Caco-2 (cell line): ENCODE measurements around the gene SPINK2. TPM values are rescaled to one million over a fixed set of nuclear protein-coding genes. Genes with fewer than 3 reads are reported as not detected.

ENCODE experiments used
- BruUV-seq: library from RNA; stranded (reverse); fragments of 400-500 nt; replicated peaks from 2 replicates; lab custom pipeline; 2021; lab: Mats Ljungman, UMichigan
- CTCF ChIA-PET: fragments of 300-600 bp; sonication (Branson Sonifier 250); formaldehyde crosslinking; loops from one replicate; lab custom pipeline; 2022; ENCODE audit warnings: antibody characterized with exemption; lab: Charles Lee
- POLR2A ChIA-PET: fragments of 300-600 bp; sonication (Branson Sonifier 250); formaldehyde crosslinking; loops from one replicate; lab custom pipeline; 2022; ENCODE audit warnings: antibody characterized with exemption; lab: Charles Lee
- DNase-seq, 2 experiments: peaks; one replicate each; pipeline versions ENCODE4 v3.0.0 to v3.0.0-alpha.2; 2020 to 2022
- H3K27me3 ChIP-seq: replicated peaks from 2 replicates; pipeline ENCODE4 v1.6.0; 2011; ENCODE audit warnings: low read length; ENCODE audit not compliant: control insufficient read depth, insufficient read depth
- H3K36me3 ChIP-seq: 2 replicates; pipeline ENCODE4 v1.5.1; 2011; ENCODE audit warnings: low read length; ENCODE audit not compliant: control insufficient read depth, insufficient read depth
- H3K4me1 ChIP-seq: fragments of 250-450 bp; sonication (Bioruptor Pico); 2 replicates; pipeline ENCODE4 v1.5.1; 2020; ENCODE audit warnings: mild to moderate bottlenecking
- H3K4me3 ChIP-seq: 2 replicates; pipeline ENCODE4 v1.5.1; 2011; ENCODE audit warnings: low read depth, mild to moderate bottlenecking, control low read depth, low read length
- H3K9me3 ChIP-seq: fragments of 250-450 bp; sonication (Bioruptor Pico); 2 replicates; pipeline ENCODE4 v1.5.1; 2020; ENCODE audit warnings: mild to moderate bottlenecking, moderate library complexity
- H3K27ac Mint-ChIP-seq: one replicate; pipeline ENCODE4 v1.8.0; 2022; ENCODE audit warnings: mixed read lengths; ENCODE audit not compliant: unreplicated experiment
- H3K27me3 Mint-ChIP-seq: one replicate; pipeline ENCODE4 v1.8.0; 2022; ENCODE audit warnings: mixed read lengths; ENCODE audit not compliant: insufficient read depth, unreplicated experiment
- H3K36me3 Mint-ChIP-seq: one replicate; pipeline ENCODE4 v1.8.0; 2022; ENCODE audit warnings: mild to moderate bottlenecking, mixed read lengths; ENCODE audit not compliant: insufficient read depth, unreplicated experiment
- H3K4me1 Mint-ChIP-seq: one replicate; pipeline ENCODE4 v1.8.0; 2022; ENCODE audit warnings: low read depth, mixed read lengths; ENCODE audit not compliant: unreplicated experiment
- H3K4me3 Mint-ChIP-seq: one replicate; pipeline ENCODE4 v1.8.0; 2022; ENCODE audit warnings: mild to moderate bottlenecking, moderate library complexity, mixed read lengths; ENCODE audit not compliant: unreplicated experiment
- H3K9me3 Mint-ChIP-seq: one replicate; pipeline ENCODE4 v1.8.0; 2022; ENCODE audit warnings: mixed read lengths; ENCODE audit not compliant: unreplicated experiment
- intact Hi-C: fragments of 100-400 bp; cut with micrococcal nuclease; formaldehyde crosslinking; loops from one replicate; pipeline ENCODE4 v1.10.0; 2022; ENCODE audit not compliant: unreplicated experiment
- total RNA-seq: library from RNA; stranded (reverse); gene quantifications from 2 replicates; pipeline ENCODE4 v1.2.3, GENCODE V29; 2022
- TF ChIP-seq, protein P1 (sequence below), 2 experiments: fragments of 200-600 bp in 1 of 2; IDR thresholded peaks; 1 replicate in 1 of 2; 2 replicates in 1 of 2; pipeline versions ENCODE4 v1.5.1 to v1.8.0; 2011 to 2022; ENCODE audit warnings: antibody characterized with exemption in 1 of 2, control low read depth in 1 of 2, inconsistent platforms in 1 of 2, low read depth in 1 of 2, low read length in 1 of 2, mild to moderate bottlenecking in 1 of 2, moderate library complexity in 1 of 2; ENCODE audit not compliant: insufficient read depth in 1 of 2, severe bottlenecking in 1 of 2, unreplicated experiment in 1 of 2

The SPINK2 gene
- total RNA-seq, 1 experiment from 2014 or later = not detected

- CTCF ChIA-PET = interaction anchor here (0.9 to 1.4 kb wide), 2 partner anchors 13 to 50 kb away, joined by 3 to 4 read pairs; no protein-coding TSS in a partner anchor
- Mint-ChIP-seq H3K4me1 (peaks cover 21% of the 10 kb centered on the region), H3K4me3 (peak overlapping the region; percentile 22), H3K27me3 (no peaks in the 10 kb centered on the region), H3K9me3 (no peaks in the 10 kb centered on the region), H3K36me3 (no peaks in the 10 kb centered on the region), H3K27ac (no peak overlapping the region)
- Histone ChIP-seq H3K27me3 (no peaks in the 10 kb centered on the region), H3K36me3 (no peaks in the 10 kb centered on the region), H3K4me3 (no peak overlapping the region), H3K4me1 (peaks cover 10% of the 10 kb centered on the region; the same call in 1 of the 2 replicates), H3K9me3 (no peaks in the 10 kb centered on the region)
- no TSS peak for BruUV-seq
- POLR2A ChIA-PET = interaction anchor here (0.8 kb wide), 1 partner anchor 10 kb away, joined by 4 read pairs; no protein-coding TSS in a partner anchor
- DNase-seq = peak; percentile 31 to 50
- intact Hi-C loops = loop anchor here (2.0 kb wide), 1 partner anchor 44 kb away; no protein-coding TSS in a partner anchor
- TF ChIP-seq, protein P1, sequence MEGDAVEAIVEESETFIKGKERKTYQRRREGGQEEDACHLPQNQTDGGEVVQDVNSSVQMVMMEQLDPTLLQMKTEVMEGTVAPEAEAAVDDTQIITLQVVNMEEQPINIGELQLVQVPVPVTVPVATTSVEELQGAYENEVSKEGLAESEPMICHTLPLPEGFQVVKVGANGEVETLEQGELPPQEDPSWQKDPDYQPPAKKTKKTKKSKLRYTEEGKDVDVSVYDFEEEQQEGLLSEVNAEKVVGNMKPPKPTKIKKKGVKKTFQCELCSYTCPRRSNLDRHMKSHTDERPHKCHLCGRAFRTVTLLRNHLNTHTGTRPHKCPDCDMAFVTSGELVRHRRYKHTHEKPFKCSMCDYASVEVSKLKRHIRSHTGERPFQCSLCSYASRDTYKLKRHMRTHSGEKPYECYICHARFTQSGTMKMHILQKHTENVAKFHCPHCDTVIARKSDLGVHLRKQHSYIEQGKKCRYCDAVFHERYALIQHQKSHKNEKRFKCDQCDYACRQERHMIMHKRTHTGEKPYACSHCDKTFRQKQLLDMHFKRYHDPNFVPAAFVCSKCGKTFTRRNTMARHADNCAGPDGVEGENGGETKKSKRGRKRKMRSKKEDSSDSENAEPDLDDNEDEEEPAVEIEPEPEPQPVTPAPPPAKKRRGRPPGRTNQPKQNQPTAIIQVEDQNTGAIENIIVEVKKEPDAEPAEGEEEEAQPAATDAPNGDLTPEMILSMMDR (IDR thresholded peaks at IDR 0.05; ENCODE audit: insufficient read depth in 1 of 2, low read depth in 1 of 2, low read length in 1 of 2, severe bottlenecking in 1 of 2, unreplicated experiment in 1 of 2) = no peak
Measured at GRCh38 chr4:56786955-56787354, 34.5 kb downstream of the SPINK2 start.

GRCh38 chr4:56783986-56784385 lies 37.5 kb downstream of the SPINK2 start:
- H3K27ac Mint-ChIP-seq = no peak overlapping the region
- CTCF ChIA-PET = no interaction called here
- Histone ChIP-seq H3K9me3 (no peaks in the 10 kb centered on the region), H3K27me3 (no peaks in the 10 kb centered on the region), H3K4me1 (peaks cover 10% of the 10 kb centered on the region; the same call in 1 of the 2 replicates), H3K4me3 (no peak overlapping the region), H3K36me3 (no peaks in the 10 kb centered on the region)
- H3K9me3 Mint-ChIP-seq = no peaks in the 10 kb centered on the region
- BruUV-seq = no TSS peak
- no peaks in the 10 kb centered on the region for H3K27me3 Mint-ChIP-seq
- intact Hi-C loops = no loop called here
- H3K4me3 Mint-ChIP-seq = no peak overlapping the region
- no peak for DNase-seq
- POLR2A ChIA-PET = no interaction called here
- no peaks in the 10 kb centered on the region for H3K36me3 Mint-ChIP-seq
- peaks cover 21% of the 10 kb centered on the region for H3K4me1 Mint-ChIP-seq
- TF ChIP-seq, protein P1 (IDR thresholded peaks at IDR 0.05; ENCODE audit: insufficient read depth in 1 of 2, low read depth in 1 of 2, low read length in 1 of 2, severe bottlenecking in 1 of 2, unreplicated experiment in 1 of 2) = no peak

DNA sequence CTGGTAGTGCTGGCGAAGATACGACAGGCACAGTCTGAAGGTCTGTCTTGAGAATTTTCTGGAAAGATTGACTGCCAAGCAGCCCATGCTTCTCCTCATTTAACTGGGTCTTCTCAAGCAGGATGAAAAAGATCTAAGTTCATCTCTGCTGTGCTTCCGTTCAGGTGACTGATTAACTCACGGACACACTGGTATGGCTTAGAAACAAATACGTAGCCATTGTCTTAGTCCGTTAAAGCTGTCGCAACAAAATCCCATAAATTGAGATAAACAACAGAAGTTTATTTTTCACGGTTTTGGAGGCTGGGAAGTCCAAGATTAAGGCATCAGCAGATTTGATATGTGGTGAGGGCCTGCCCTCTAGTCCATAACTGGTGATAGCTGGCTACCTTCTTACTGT lies 39.5 kb downstream of the SPINK2 start:
- H3K27me3 ChIP-seq = no peaks in the 10 kb centered on the region
- H3K27ac Mint-ChIP-seq = no peak overlapping the region
- no peaks in the 10 kb centered on the region for H3K9me3 ChIP-seq
- no peak overlapping the region for H3K4me3 Mint-ChIP-seq
- no peak for DNase-seq
- POLR2A ChIA-PET = no interaction called here
- H3K4me1 Mint-ChIP-seq = peaks cover 14% of the 10 kb centered on the region
- no peak overlapping the region for H3K4me3 ChIP-seq
- H3K36me3 ChIP-seq = no peaks in the 10 kb centered on the region
- no peaks in the 10 kb centered on the region for H3K27me3 Mint-ChIP-seq
- CTCF ChIA-PET = no interaction called here
- H3K9me3 Mint-ChIP-seq = no peaks in the 10 kb centered on the region
- TF ChIP-seq, protein P1 (IDR thresholded peaks at IDR 0.05; ENCODE audit: insufficient read depth in 1 of 2, low read depth in 1 of 2, low read length in 1 of 2, severe bottlenecking in 1 of 2, unreplicated experiment in 1 of 2) = no peak
- intact Hi-C loops = no loop called here
- no TSS peak for BruUV-seq
- no peaks in the 10 kb centered on the region for H3K36me3 Mint-ChIP-seq
- peaks cover 4% of the 10 kb centered on the region; the same call in 1 of the 2 replicates for H3K4me1 ChIP-seq
